Bronchial epithelial cell (primary cell): ENCODE data around the gene NHERF1. TPM values are rescaled to one million over a fixed set of nuclear protein-coding genes. Genes with fewer than 3 reads are reported as not detected.

Experiments used
- DNase-seq: peaks from one replicate; pipeline ENCODE4 v3.0.0-alpha.2; 2010; ENCODE audit warnings: low read depth
- FAIRE-seq: peaks from 2 replicates; lab custom pipeline; 2011; peaks lifted over from hg19 to GRCh38; lab: Jason Lieb, UNC
- H3K27me3 ChIP-seq: 2 replicates; pipeline ENCODE4 v1.5.1; 2011; ENCODE audit warnings: low read length; ENCODE audit not compliant: control insufficient read depth, insufficient read depth
- H3K36me3 ChIP-seq: 2 replicates; pipeline ENCODE4 v1.5.1; 2011; ENCODE audit warnings: low read length; ENCODE audit not compliant: control insufficient read depth, insufficient read depth
- H3K4me3 ChIP-seq: 2 replicates; pipeline ENCODE4 v1.5.1; 2011; ENCODE audit warnings: mild to moderate bottlenecking, low read depth, low read length, control low read depth
- total RNA-seq: library from RNA; depleted of rRNA; stranded (reverse); fragments of >200 nt; gene quantifications from 2 replicates; pipeline ENCODE4 v1.2.1, GENCODE V29; 2014
- TF ChIP-seq, protein P1 (sequence below): IDR thresholded peaks from 2 replicates; pipeline ENCODE4 v1.5.1; 2011; ENCODE audit warnings: mild to moderate bottlenecking, moderate library complexity, low read length, control low read depth, inconsistent platforms; ENCODE audit not compliant: insufficient read depth, severe bottlenecking

The NHERF1 gene
- total RNA-seq, 1 donor from 2014 or later, result 35.3 TPM

GRCh38 chr17:74739227-74739831 lies 9.1 kb upstream of the NHERF1 start:
- TF ChIP-seq, protein P1, sequence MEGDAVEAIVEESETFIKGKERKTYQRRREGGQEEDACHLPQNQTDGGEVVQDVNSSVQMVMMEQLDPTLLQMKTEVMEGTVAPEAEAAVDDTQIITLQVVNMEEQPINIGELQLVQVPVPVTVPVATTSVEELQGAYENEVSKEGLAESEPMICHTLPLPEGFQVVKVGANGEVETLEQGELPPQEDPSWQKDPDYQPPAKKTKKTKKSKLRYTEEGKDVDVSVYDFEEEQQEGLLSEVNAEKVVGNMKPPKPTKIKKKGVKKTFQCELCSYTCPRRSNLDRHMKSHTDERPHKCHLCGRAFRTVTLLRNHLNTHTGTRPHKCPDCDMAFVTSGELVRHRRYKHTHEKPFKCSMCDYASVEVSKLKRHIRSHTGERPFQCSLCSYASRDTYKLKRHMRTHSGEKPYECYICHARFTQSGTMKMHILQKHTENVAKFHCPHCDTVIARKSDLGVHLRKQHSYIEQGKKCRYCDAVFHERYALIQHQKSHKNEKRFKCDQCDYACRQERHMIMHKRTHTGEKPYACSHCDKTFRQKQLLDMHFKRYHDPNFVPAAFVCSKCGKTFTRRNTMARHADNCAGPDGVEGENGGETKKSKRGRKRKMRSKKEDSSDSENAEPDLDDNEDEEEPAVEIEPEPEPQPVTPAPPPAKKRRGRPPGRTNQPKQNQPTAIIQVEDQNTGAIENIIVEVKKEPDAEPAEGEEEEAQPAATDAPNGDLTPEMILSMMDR, result no peak
- Histone ChIP-seq H3K4me3 (no peak overlapping the region), H3K36me3 (no peaks in the 10 kb centered on the region), H3K27me3 (peaks cover 6% of the 10 kb centered on the region)
- no peak for FAIRE-seq
- DNase-seq, result no peak

DNA sequence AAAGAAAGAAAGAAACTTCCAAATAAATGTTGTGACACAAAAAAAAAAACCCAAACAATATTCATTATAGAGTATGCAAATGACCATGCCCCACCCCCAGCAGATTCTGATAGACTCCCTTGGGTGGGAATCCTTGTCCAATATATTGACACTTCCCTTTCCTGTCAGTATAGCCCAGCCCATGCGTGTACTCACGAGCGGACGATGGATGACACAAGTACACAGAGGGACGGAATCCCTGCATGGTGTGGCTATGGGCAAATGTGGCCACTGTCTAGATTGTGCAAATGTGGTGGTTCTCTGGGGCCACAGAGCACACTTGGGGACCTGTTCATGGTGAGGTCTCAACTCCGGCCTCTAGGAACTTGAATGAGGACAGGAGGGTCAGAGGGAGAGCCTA lies 8.3 kb upstream of the NHERF1 start:
- FAIRE-seq (no peak), DNase-seq (no peak)
- TF ChIP-seq, protein P1, result no peak
- H3K27me3 ChIP-seq, result peaks cover 6% of the 10 kb centered on the region
- H3K4me3 ChIP-seq, result no peak overlapping the region
- H3K36me3 ChIP-seq, result no peaks in the 10 kb centered on the region

DNA sequence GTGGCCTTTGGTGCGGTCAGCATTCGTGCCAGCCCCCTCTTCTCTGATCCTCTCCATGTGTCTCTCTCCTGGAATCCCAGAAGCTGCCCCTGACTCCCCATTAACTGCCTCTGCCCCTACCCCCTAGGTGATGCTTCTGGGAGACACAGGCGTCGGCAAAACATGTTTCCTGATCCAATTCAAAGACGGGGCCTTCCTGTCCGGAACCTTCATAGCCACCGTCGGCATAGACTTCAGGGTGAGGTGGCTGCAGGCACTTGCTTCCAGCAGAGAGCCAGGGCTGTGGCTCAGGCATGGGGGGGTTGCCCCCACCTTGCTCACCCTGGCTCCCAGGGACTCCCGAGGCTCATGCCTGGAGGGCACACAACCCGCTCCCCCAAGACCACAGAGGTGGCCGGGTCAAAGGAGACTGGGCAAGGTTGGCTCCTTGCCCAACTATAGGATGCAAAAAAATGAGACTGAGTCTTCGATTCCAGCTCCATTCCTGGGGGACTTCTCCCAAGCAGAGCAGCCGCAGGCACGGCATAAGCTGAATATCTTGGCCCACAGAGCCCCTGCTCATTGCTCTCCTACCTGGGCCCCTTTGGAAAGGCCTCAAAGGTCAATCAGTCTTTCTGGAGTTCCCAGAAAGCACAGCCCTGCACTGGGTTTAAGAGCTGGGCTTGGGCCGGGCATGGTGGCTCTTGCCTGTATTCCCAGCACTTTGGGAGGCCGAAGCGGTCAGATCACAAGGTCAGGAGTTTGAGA lies 7.6 kb upstream of the NHERF1 start:
- TF ChIP-seq, protein P1, result no peak
- Histone ChIP-seq H3K36me3 (no peaks in the 10 kb centered on the region), H3K27me3 (peaks cover 6% of the 10 kb centered on the region), H3K4me3 (no peak overlapping the region)
- FAIRE-seq (no peak), DNase-seq (no peak)

- peak; percentile 32 for FAIRE-seq
- Histone ChIP-seq H3K27me3 (peaks cover 3% of the 10 kb centered on the region), H3K4me3 (no peak overlapping the region), H3K36me3 (no peaks in the 10 kb centered on the region)
- TF ChIP-seq, protein P1, result no peak
- DNase-seq, result no peak
These were observed 6.3 kb upstream of the NHERF1 start for GRCh38 chr17:74742153-74742515.

DNA sequence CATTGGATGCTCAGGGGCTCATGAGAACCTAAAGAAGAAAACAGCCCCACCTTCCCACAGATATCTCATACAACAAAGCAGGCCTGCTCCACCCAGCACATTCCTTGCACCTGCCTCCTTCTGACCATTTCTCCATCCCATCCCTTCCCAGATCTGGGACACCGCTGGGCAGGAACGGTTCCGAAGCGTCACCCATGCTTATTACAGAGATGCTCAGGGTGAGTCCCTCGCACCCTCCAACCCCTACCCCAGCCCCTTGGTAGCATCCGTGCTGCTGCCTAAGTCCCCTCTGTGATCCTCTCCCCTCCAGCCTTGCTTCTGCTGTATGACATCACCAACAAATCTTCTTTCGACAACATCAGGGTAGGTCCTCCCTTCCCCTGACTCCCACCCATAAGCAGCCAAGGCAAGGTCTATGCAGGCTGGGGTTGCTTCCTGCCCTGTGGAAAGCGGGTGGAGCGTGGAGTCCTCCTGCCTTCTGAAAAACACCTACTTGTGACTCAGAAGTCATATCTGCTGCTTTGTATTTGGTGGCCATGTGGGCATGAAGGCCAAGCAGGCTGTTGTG lies 5.4 kb upstream of the NHERF1 start:
- FAIRE-seq (no peak), DNase-seq (no peak)
- H3K36me3 ChIP-seq, result no peaks in the 10 kb centered on the region
- TF ChIP-seq, protein P1, result no peak
- no peak overlapping the region for H3K4me3 ChIP-seq
- peaks cover 1% of the 10 kb centered on the region for H3K27me3 ChIP-seq
